Measurements from ENCODE around the gene ZNF716.
"Not testable (repeated sequence)": the region's sequence is repeated elsewhere in the genome, so short reads cannot be mapped to it uniquely, and the experiment has no call there.

The ZNF716 gene

DNA sequence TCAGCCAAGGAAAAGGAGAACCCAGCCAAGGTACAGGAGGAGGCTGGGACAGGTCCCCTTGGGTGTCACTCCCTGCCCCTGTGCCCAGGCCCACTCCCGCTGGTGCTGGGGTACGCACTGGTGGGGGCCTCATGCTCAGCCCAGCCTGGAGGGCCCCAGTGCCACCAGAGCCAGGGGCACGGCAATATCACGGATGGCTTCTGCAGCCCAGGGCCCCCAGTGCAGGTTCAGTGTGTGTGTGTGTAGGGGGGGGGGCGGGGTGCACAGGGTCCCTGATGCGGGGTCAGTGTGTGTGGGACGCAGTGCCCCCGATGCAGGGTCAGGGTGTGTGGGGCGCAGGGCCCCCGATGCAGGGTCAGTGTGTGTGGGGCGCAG lies 23.4 kb upstream of the ZNF716 start:
- no peak for DNase-seq (ENCODE audit: low spot score)

GRCh38 chr7:57427146-57427545 lies 22.8 kb upstream of the ZNF716 start:
- DNase-seq (ENCODE audit: low spot score), result no peak

- DNase-seq (ENCODE audit: low spot score), result no peak
These were observed 22.4 kb upstream of the ZNF716 start for GRCh38 chr7:57427594-57427993.

DNA sequence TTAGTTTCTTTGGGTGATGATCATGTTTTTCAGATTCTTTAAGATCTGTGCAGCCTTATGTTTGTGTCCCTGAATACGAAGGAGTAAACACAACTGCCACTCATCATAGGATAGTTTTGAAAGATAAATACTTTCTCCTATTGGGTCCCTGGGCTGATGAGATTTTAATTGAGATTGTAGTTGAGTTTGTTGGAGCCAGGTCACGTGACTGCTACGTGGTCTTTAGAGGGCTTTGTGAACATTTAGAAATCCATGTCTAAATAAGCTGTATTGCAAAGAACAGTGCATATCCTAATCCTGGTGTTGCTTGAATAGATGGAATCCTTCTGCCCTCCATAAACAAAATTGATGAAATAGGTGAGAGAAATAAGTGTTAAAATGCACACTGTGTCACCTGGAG lies 17.4 kb upstream of the ZNF716 start:
- DNase-seq (ENCODE audit: low spot score), result no peak

- no peak for DNase-seq (ENCODE audit: low spot score)
These were observed 12.4 kb upstream of the ZNF716 start for GRCh38 chr7:57437581-57437980.

DNA sequence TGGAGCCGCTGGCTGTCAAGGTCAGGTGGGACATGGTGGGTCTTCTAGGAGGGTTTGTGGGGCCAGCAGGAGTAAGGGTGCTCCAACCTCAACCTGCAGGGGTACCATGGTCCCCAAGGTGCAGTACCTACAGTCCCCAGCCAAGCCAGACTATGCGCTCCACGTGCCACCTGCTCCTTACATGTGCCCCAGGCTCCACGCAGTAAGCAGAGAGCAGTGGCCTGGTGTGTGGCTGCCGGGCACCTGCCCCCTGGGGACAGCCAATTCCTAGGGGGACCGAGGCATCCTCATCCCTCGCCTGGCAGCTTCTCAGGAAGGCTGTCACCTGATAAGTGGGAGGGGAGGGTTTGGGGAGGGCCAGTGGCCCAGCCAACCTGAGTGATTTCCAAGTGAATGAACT lies 11.7 kb upstream of the ZNF716 start:
- DNase-seq (ENCODE audit: low spot score), result no peak

GRCh38 chr7:57443567-57443966 lies 6.4 kb upstream of the ZNF716 start:
- no peak for DNase-seq (ENCODE audit: low spot score)

DNA sequence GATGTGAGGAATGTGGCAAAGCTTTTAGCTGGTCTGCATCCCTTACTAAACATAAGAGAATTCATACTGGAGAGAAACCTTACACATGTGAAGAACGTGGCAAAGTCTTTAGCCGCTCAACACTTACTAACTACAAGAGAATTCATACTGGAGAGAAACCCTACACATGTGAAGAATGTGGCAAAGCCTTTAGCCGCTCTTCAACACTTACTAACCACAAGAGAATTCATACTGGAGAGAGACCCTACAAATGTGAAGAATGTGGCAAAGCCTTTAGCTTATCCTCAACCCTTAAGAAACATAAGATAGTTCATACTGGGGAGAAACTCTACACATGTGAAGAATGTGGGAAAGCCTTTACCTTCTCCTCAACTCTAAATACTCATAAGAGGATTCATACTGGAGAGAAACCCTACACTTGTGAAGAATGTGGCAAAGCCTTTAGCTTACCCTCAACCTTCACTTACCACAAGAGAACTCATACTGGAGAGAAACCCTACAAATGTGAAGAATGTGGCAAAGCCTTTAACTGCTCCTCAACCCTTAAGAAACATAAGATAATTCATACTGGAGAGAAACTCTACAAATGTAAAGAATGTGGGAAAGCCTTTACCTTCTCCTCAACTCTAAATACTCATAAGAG lies 19.3 kb downstream of the ZNF716 start:
- DNase-seq (ENCODE audit: low spot score), result not testable (repeated sequence)

GRCh38 chr7:57480304-57480703 lies 30.3 kb downstream of the ZNF716 start:
- DNase-seq (ENCODE audit: low spot score), result not testable (repeated sequence)

GRCh38 chr7:57485022-57485421 lies 35.0 kb downstream of the ZNF716 start:
- DNase-seq (ENCODE audit: low spot score), result not testable (repeated sequence)

GRCh38 chr7:57487957-57488356 lies 38.0 kb downstream of the ZNF716 start:
- DNase-seq (ENCODE audit: low spot score), result no peak

DNA sequence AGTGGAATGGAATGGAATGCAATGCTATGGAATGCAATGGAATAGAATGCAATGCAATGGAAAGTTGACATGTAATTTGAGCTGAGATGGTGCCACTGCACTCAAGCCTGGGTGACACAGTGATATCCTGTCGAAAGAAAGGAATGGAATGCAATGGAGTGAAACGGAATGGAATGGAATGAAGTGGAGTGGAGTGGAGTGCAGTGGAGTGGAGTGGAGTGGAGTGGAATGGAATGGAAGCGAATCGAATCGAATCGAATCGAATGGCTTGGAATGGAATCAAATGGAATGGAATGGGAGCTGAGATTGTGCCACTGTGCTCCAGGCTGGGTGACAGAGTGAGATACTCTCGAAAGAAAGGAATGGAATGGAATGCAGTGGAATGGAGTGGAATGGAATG lies 45.1 kb downstream of the ZNF716 start:
- DNase-seq (ENCODE audit: low spot score), result not testable (repeated sequence)

- no peak for DNase-seq (ENCODE audit: low spot score)
These were observed 46.4 kb downstream of the ZNF716 start for GRCh38 chr7:57496395-57496794.

- DNase-seq (ENCODE audit: low spot score), result no peak
These were observed 55.2 kb downstream of the ZNF716 start for GRCh38 chr7:57505176-57505575.
